Natural killer cell (primary cell): ENCODE data around the gene CSNK1E. TPM values are rescaled to one million over a fixed set of nuclear protein-coding genes. Genes with fewer than 3 reads are reported as not detected.
A peak's percentile ranks its signal among the peaks of the same experiment; 100 is the strongest.

Experiments
- ATAC-seq, 3 donors: fragments of 150-1000 bp in 2 of 3; fragments of 200-7000 bp in 1 of 3; cut with Tn5 transposase; 1 replicate in 1 of 3; 2 replicates in 2 of 3; pipeline ENCODE4 v1.10.0; 2021; ENCODE audit warnings: mild to moderate bottlenecking in 2 of 3, moderate library complexity in 2 of 3
- DNase-seq, 2 donors: peaks; one replicate each; pipeline versions ENCODE4 v3.0.0 to v3.0.0-alpha.2; 2013 to 2021; ENCODE audit warnings: mixed read lengths in 1 of 2
- H3K27ac ChIP-seq: one replicate; pipeline ENCODE4 v1.5.1; 2013; ENCODE audit warnings: mild to moderate bottlenecking, low read length
- H3K27me3 ChIP-seq: one replicate; pipeline ENCODE4 v1.6.1; 2013; ENCODE audit warnings: low read length; ENCODE audit not compliant: control insufficient read depth, insufficient read depth
- H3K36me3 ChIP-seq: one replicate; pipeline ENCODE4 v1.6.1; 2013; ENCODE audit warnings: low read length; ENCODE audit not compliant: control insufficient read depth, insufficient read depth
- H3K4me1 ChIP-seq: one replicate; pipeline ENCODE4 v1.6.1; 2013; ENCODE audit warnings: low read length; ENCODE audit not compliant: control insufficient read depth, insufficient read depth
- H3K4me3 ChIP-seq: one replicate; pipeline ENCODE4 v1.5.1; 2013; ENCODE audit warnings: low read length
- H3K9me3 ChIP-seq: one replicate; pipeline ENCODE4 v1.6.1; 2013; ENCODE audit warnings: low read length; ENCODE audit not compliant: control insufficient read depth, insufficient read depth
- H3K27ac Mint-ChIP-seq, 2 donors: one replicate each; pipeline ENCODE4 v1.8.0; 2022; ENCODE audit warnings: mild to moderate bottlenecking in 2 of 2, mixed read lengths in 2 of 2, moderate library complexity in 1 of 2
- H3K27me3 Mint-ChIP-seq, 2 donors: one replicate each; pipeline ENCODE4 v1.8.0; 2022; ENCODE audit warnings: low read depth in 2 of 2, mixed read lengths in 2 of 2
- H3K36me3 Mint-ChIP-seq: one replicate; pipeline ENCODE4 v1.8.0; 2022; ENCODE audit warnings: mixed read lengths
- H3K4me1 Mint-ChIP-seq, 2 donors: one replicate each; pipeline ENCODE4 v1.8.0; 2022; ENCODE audit warnings: mixed read lengths in 2 of 2
- H3K4me3 Mint-ChIP-seq: one replicate; pipeline ENCODE4 v1.8.0; 2022; ENCODE audit warnings: mild to moderate bottlenecking, moderate library complexity, mixed read lengths
- H3K9me3 Mint-ChIP-seq, 2 donors: one replicate each; pipeline ENCODE4 v1.8.0; 2022; ENCODE audit warnings: mixed read lengths in 2 of 2
- WGBS: methylation state at CpG from one replicate; pipeline ENCODE4 v1.1.7; 2013; ENCODE audit warnings: missing lambda C conversion rate; ENCODE audit not compliant: insufficient coverage; 5-methylcytosine and 5-hydroxymethylcytosine counted together
- intact Hi-C: fragments of 100-400 bp; cut with micrococcal nuclease; formaldehyde crosslinking; loops from one replicate; pipeline ENCODE4 v1.14.2; 2022
- total RNA-seq, 4 donors: library from RNA; stranded (reverse); fragments of 120-200 nt in 1 of 4; gene quantifications; one replicate each; pipeline versions ENCODE4 v1.2.3 to v1.2.4, GENCODE V29; 2013 to 2022
- TF ChIP-seq, protein P1 (sequence below): fragments of 200-600 bp; IDR thresholded peaks from one replicate; pipeline ENCODE4 v1.8.0; 2022; ENCODE audit warnings: antibody characterized with exemption

Gene CSNK1E
- total RNA-seq, 3 donors from 2014 or later (not counting 1 experiment from before 2014, with no cell fraction given), result 126 to 178 (median 149) TPM

DNA sequence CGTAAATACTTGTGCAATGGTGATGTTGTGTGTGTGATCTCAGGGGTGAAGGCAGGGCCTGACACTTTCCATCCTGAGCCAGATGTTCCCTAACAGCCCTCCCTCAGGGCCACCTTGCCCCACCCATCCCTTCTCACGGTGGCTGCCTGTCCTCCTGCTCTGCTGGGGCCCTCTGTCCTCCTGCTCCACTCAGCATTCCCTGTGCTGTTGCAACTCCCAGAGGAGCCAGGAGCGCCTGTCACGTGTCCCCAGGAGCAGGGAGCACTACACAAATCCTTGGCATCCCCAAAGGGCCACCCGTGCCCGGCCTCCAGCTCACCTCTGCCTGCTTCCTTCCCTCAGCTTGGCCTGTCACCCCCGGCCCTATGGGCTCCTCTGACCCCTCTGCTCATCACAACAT, 10.2 kb upstream of the CSNK1E start:
- Mint-ChIP-seq H3K4me1 (peaks cover 8% of the 10 kb centered on the region in 2 donors), H3K36me3 (no peaks in the 10 kb centered on the region), H3K27ac (peak overlapping the region in 1 of 2 donors; percentile 69), H3K27me3 (peaks cover 0 to 3% of the 10 kb centered on the region in 2 donors), H3K9me3 (no peaks in the 10 kb centered on the region), H3K4me3 (peak overlapping the region; percentile 77)
- no peak overlapping the region for H3K27ac ChIP-seq
- DNase-seq (no peak), ATAC-seq (peak in 1 of 3 donors; percentile 7)
- no peaks in the 10 kb centered on the region for H3K27me3 ChIP-seq
- no peaks in the 10 kb centered on the region for H3K36me3 ChIP-seq
- 81% methylated on average over 6 of the region's 7 CpGs for WGBS
- TF ChIP-seq, protein P1, sequence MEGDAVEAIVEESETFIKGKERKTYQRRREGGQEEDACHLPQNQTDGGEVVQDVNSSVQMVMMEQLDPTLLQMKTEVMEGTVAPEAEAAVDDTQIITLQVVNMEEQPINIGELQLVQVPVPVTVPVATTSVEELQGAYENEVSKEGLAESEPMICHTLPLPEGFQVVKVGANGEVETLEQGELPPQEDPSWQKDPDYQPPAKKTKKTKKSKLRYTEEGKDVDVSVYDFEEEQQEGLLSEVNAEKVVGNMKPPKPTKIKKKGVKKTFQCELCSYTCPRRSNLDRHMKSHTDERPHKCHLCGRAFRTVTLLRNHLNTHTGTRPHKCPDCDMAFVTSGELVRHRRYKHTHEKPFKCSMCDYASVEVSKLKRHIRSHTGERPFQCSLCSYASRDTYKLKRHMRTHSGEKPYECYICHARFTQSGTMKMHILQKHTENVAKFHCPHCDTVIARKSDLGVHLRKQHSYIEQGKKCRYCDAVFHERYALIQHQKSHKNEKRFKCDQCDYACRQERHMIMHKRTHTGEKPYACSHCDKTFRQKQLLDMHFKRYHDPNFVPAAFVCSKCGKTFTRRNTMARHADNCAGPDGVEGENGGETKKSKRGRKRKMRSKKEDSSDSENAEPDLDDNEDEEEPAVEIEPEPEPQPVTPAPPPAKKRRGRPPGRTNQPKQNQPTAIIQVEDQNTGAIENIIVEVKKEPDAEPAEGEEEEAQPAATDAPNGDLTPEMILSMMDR, result no peak
- no peaks in the 10 kb centered on the region for H3K9me3 ChIP-seq
- intact Hi-C loops, result no loop called here
- H3K4me1 ChIP-seq, result peaks cover 12% of the 10 kb centered on the region
- H3K4me3 ChIP-seq, result no peak overlapping the region

DNA sequence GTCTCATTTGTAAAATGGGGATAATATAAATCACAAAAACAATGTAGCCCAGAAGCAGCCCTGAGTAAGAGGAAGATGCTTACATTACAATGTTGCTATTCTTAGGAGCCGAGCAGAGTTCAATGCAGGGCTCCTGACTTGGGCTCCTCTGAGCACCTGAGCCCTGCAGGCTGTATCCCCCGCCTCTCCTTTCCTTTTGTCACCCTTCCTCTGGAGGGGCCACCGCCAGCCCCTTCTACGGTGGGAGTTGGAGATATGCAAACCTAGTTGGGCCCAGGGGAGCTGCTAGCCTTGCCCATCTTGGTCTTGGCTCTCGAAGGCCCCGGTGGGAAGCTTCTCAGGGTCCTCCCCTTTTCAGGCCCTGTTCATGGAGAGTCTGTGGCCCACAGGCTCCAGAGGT, 8.4 kb upstream of the CSNK1E start:
- Histone ChIP-seq H3K9me3 (no peaks in the 10 kb centered on the region), H3K36me3 (no peaks in the 10 kb centered on the region), H3K4me1 (peaks cover 12% of the 10 kb centered on the region), H3K27me3 (no peaks in the 10 kb centered on the region), H3K4me3 (no peak overlapping the region), H3K27ac (no peak overlapping the region)
- WGBS, result 91% methylated on average over 6 of the region's 6 CpGs
- intact Hi-C loops, result no loop called here
- Mint-ChIP-seq H3K27ac (no peak overlapping the region), H3K4me3 (no peak overlapping the region), H3K36me3 (no peaks in the 10 kb centered on the region), H3K9me3 (no peaks in the 10 kb centered on the region), H3K4me1 (peaks cover 8% of the 10 kb centered on the region in 2 donors), H3K27me3 (peaks cover 0 to 3% of the 10 kb centered on the region in 2 donors)
- DNase-seq (no peak), ATAC-seq (no peak)
- TF ChIP-seq, protein P1, result no peak

DNA sequence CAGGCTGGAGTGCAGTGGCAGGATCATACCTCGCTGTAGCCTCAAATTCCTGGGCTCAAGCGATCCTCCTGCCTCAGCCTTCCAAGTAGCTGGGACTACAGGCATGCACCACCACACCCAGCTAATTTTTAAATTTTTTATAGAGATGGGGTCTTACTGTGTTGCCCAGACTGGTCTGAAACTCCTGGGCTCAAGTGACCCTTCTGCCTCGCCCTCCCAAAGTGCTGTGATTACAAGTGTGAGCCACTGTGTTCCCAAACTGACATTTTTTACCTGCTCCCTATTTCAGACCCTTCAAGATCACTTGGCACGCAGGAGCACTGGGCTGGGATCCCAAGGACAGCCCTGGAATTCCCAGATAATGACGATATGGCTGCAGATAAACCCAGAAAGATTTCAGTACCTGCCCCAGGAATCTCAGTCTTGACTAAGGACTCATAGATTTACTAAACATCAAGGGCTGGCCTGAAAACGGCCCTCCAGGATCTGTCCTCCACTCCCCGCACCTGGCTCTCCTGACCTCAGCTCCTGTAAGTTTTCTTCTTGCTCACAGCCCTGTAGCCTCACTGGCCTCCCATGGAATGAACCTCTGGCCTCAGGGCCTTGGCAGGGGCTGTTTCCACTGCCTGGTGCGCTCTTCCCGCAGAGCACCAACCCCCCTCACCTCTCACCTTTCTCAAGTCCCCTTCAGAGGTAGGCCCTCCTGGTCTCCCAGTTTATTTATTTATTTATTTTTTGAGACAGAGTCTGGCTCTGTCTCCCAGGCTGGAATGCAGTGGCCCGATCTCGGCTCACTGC, 3.6 kb upstream of the CSNK1E start:
- peak overlapping the region; percentile 9 for H3K4me3 Mint-ChIP-seq
- no peak for ATAC-seq
- DNase-seq, result no peak

More for the DNA sequence above, 3.6 kb upstream of the CSNK1E start:
- TF ChIP-seq, protein P1, result no peak
- H3K4me1 ChIP-seq, result peaks cover 22% of the 10 kb centered on the region
- no peaks in the 10 kb centered on the region for H3K9me3 Mint-ChIP-seq
- intact Hi-C loops, result no loop called here
- WGBS, result 95% methylated on average over 11 of the region's 11 CpGs
- no peaks in the 10 kb centered on the region for H3K36me3 ChIP-seq
- H3K4me3 ChIP-seq, result no peak overlapping the region
- peaks cover 6 to 17% of the 10 kb centered on the region in 2 donors for H3K4me1 Mint-ChIP-seq
- H3K27ac Mint-ChIP-seq, result no peak overlapping the region
- no peak overlapping the region for H3K27ac ChIP-seq
- no peaks in the 10 kb centered on the region for H3K27me3 Mint-ChIP-seq
- H3K27me3 ChIP-seq, result no peaks in the 10 kb centered on the region
- no peaks in the 10 kb centered on the region for H3K36me3 Mint-ChIP-seq
- H3K9me3 ChIP-seq, result no peaks in the 10 kb centered on the region
